GM12878 (cell line): ENCODE results near the gene C1orf232.

ENCODE experiments used
- CTCF ChIP-seq, 3 experiments: IDR thresholded peaks in 2 of 3; conservative IDR thresholded peaks in 1 of 3; 2 replicates each; pipeline ENCODE4 v1.5.1; 2011; ENCODE audit warnings: low read depth in 3 of 3, low read length in 3 of 3, mild to moderate bottlenecking in 3 of 3, control low read depth in 2 of 3, moderate library complexity in 2 of 3, inconsistent platforms in 1 of 3, mixed read lengths in 1 of 3; ENCODE audit not compliant: control insufficient read depth in 2 of 3, insufficient read depth in 1 of 3; ENCODE audit errors: extremely low read depth in 1 of 3
- GABPA ChIP-seq: IDR thresholded peaks from 2 replicates; pipeline ENCODE4 v1.6.1; 2014; ENCODE audit warnings: antibody characterized with exemption, low read depth, mild to moderate bottlenecking, inconsistent platforms

DNA sequence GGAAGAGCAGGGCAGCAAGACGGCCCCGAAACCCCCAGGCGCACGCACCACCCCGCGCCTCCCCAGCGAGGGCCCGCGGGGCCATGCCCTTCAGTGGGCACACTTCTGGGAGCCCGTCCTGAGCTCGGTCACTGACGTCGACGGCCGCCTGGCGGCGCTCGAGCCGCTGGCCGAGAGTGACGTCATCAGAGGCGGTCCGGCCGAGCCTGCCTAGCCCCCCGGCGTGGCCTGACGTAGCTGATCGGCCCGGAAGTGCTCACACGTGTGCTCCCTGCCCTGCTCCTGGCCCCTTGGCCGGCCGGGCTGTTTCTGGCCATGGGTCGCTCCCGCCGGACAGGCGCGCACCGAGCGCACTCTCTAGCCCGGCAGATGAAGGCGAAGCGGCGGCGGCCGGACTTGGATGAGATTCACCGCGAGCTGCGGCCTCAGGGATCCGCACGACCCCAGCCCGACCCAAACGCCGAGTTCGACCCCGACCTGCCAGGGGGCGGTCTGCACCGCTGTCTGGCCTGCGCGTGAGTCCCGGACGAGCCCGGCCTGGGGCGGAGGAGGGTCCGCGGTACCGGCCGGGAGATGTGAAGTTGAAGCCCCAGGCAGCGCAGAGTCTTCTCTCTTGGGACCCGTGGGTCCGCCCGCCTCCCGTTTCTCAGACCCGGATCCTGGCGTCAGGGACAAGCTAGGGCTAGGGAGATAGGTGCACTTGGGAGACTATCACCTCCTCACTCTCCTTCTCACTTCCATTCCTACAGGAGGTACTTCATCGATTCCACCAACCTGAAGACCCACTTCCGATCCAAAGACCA is 1.1 kb upstream of the C1orf232 start, which contains the start of gene ZNF593:
- peak; percentile 93 to 98 (median 95) for TF ChIP-seq CTCF (IDR thresholded peaks at IDR 0.05 in 2 of 3, conservative IDR thresholded peaks at IDR 0.05 in 1 of 3; ENCODE audit: control insufficient read depth in 2 of 3, extremely low read depth in 1 of 3, insufficient read depth in 1 of 3, low read depth in 3 of 3, low read length in 3 of 3)
- peak; percentile 70 for TF ChIP-seq GABPA
